Measurements from ENCODE around the gene RNF121.

RNF121 gene

DNA sequence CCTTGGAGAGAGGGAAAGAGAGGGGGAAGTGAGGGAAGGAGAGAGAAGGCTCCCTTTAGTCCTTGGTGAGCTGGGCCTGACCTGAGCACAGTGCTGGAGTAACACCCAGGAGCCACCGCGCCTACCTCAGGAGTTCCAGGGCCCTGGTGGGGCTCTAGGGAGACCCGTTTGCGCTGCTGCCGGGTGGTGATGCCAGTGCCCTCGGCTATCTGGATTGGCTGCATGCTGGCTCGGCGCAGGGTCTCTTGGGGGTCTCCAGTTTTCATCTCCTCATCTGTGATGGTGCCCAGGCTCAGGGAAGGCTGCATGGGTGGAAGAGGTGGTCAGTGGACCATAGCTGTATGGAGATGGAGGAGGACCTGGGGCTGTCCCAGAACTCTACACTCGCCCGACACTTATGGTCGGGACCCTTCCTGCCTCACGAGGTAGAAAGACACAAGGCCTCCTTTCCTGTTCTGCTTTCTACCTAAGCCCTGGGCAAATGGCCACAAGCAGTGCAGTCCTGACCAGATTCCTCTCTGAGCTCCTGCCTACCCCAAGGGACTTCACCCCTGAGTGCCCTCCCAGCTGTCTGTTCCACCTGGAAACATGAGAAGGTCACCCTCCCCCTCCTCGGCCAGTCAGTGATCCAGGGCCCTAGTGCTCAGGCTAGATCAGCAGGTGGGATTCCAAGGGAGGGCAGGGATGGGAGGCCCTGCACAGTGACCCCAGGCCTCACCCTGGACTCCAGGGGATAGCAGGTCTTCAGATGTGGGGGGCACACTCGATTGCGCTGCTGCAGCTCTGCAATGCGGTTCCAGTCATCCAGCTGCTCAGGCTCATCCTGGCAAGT, 75.9 kb downstream of the RNF121 start:
- DNase-seq (ENCODE audit: low read depth in 2 of 2, low spot score in 1 of 2): no peak

DNA sequence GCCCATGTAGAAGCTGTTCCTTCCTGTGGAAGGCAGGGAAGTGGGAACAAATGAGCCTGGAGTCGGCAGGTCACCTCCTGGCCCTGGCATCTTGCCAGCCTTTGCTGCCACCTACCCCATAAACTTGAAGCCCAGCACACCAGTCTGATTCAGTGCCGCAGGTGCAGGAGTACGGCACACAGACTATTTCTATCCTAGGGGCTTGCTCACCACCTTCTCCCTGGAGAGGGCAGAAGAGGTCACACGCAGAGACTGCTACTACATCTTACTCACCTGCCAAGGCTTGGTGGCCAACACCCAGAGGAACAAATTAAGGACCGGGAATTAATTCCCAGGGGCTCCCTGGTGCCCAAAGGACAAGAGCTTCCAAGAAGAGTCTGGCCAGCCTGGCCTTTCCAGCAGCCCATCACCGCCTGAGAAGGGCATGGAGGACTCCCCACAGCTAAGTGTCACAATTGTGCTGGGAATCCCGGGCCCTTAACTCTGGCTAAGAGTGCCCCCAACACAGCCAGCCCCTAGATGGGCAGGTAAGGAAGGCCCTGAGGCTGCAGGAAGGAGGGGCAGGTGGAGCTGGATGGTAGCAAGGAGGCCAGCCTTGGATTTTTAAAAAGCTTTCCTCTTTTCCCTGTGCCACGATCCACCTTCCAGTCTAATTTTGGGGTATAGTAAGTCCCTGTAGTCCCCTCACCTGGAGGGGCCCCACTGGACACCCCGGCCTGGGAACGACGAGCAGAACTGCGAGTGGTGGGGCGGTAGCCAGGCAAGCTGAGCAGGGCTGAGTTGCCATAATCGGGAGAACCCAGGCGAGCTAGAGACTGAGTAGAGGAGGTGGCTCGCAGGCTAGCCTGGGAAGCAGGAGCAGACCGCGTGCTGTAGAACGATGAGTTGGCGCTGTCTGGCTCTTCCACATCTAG, 76.8 kb downstream of the RNF121 start:
- no peak for DNase-seq (ENCODE audit: low read depth in 2 of 2, low spot score in 1 of 2)

DNA sequence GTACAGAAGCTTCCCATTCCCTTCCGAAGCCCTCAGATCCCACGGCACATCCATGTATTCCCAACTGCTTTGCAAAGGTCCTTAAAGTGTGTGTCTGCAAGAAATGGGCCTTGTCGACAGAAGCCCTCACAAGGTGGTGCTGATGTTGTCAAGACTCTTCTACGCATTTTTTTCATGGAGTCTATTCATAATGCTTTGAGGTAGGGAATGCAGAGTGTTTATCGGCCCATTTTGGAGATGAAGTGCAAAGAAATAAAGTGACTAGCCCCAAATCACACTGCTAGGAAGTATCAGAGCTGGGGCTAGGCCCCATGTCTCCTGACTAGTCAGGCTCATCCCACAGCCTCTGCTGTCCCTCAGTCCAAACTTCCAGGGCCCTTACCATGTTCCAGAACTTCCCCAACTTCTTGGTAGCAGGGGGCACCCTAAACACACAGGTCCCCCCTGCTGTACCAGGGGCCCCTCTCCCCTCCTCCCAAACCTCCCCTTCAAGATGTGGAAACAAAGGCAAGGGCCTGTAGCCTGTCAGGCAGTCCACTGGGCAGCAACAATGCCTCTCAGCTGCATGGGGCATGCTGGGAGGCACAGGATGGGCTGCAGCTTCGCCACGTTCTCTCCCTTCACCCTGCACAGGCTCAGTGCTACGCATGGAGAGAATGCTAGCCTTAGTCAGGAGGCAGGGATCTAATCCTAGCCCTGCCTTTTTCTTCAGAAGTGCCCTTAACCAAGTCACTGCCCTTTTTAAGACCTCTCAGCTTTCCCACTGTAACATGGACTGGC, 77.7 kb downstream of the RNF121 start:
- DNase-seq (ENCODE audit: low read depth in 2 of 2, low spot score in 1 of 2): no peak

DNA sequence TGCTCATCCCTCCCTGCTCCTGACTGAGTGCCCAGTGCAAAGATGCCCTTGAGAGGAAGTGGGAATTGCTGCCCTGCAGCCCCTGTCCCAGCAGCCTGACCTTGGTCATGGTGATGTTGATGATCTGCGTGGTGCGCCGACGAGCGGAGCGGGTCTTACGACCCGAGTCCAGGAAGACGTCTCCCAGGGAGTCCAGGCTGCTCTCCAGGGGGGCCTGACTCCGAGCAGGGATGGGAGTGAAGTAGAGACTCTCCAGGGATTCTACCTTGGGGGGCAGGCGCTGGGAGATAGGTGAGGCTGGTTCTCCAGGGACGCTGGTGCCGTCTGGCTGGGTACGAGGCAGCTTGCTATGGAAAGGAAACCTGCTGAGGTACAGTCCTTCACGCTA, 78.2 kb downstream of the RNF121 start:
- DNase-seq (ENCODE audit: low read depth in 2 of 2, low spot score in 1 of 2): no peak

DNA sequence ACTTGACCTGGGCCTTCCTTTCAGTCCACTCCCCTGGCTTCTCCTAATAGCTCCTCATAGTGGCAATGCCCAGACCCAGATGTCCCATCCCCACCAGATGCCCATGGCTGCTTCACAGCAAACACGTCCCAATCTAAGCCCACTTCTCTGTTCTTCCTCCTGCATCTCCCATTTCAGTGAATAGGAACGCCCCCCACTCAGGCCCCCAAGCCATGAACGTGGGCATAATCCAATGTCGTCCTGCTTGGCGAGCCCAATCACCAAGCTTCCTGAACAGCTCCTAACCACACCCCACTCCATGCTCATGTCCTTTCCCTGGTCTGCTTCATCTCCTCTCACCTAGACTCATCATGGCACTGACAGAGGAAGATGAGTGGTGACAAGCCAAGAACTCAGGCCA, 78.7 kb downstream of the RNF121 start:
- no peak for DNase-seq (ENCODE audit: low read depth in 2 of 2, low spot score in 1 of 2)

DNA sequence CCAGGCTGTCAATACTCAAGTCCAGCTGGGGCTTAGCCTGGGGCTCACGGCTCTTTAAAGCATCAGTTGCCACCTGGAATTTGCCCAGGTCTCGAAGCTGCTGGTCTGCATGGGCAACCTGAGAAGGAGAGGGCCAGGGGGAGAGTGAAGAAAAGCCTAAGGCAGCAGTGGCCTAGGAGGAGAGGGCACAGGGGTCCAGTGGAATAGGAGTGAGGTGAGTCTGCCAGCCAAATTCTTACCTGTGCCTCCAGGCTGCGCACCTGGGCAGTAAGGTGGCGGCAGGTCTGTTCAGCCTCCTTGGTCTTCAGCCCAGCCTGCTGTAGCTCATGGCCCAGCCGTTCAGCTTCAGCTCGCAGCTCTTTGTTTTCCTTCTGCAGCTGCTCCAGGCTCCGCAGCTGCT, 79.9 kb downstream of the RNF121 start:
- DNase-seq (ENCODE audit: low read depth in 2 of 2, low spot score in 1 of 2): no peak

DNA sequence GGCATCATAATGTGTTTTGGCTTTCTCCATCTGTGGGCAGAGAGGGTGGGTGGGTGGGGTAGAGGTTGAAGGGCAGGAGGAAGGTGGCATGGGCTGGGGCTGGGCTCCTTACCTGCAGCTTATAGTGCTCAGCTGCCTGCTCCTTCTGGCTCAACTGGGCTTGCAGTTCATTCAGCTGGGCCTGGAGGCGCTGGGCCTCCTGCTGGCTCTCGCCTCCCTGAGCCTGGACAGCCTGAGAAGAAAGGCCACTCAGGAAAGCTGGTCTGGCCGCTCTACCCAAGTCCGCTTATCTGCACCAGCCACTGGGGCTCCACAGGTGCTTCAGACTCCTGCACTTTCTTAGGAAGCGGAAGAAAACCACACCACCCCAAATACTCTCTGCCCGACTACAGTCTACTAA, 80.3 kb downstream of the RNF121 start:
- DNase-seq (ENCODE audit: low read depth in 2 of 2, low spot score in 1 of 2): no peak

DNA sequence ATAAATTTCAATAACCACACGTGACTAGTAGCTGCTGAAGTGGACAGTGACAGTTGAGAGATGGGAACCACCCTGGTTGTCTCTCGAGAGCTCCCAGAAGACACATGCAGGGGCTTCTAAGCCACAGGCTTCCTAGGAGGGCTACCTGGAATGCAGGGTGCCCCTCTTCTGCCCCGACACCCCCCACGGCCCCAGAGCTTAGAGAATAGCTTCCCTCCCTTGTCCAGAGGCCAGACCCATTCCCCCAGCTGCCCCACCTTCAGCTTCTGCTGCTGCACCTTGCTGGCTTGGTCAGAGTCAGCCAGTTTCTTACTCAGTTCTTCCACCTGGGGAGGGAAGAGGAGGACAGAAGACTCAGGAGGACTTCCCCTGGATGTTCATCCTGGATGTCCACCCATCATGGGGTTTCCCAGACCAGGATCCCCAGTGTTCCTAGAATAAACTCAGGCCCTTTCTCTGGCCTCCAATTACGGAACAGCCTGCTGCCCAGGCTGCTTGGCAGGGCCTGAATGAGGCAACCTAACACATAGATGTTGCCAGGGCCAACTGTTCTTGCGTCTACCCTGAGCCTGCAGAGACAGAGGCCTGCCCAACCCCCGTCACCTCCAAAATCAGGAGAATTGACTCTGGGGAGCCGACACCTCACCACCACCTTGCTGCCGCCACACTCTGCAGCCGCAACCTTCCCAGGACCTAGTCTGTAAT, 81.8 kb downstream of the RNF121 start:
- DNase-seq (ENCODE audit: low read depth in 2 of 2, low spot score in 1 of 2): no peak

DNA sequence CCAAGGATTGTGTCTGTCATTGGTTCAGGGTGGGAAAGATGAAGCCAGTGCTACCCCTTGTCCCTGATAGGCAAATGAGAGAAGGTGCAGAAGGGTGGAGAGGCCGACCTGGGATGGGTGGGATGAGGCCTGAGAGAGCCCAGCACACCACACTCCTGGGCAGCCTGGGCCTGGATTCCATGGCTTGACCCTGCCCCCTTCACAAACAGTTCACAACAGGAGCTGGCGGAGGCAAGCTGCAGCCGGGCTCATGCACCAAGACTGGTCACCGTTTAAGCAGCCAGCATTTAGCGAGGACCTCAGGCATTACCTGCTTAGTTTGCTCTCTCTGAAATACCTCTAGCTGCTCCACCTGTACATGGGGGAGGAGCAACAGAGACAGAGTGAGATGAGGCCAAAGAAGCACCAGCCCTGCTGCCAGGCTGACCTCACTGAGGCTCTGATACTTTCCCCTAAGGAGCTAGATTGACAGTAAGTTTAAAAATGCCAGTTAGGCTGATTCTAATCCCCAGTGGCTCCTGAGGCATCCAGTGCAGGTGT, 83.3 kb downstream of the RNF121 start:
- DNase-seq (ENCODE audit: low read depth in 2 of 2, low spot score in 1 of 2): no peak

DNA sequence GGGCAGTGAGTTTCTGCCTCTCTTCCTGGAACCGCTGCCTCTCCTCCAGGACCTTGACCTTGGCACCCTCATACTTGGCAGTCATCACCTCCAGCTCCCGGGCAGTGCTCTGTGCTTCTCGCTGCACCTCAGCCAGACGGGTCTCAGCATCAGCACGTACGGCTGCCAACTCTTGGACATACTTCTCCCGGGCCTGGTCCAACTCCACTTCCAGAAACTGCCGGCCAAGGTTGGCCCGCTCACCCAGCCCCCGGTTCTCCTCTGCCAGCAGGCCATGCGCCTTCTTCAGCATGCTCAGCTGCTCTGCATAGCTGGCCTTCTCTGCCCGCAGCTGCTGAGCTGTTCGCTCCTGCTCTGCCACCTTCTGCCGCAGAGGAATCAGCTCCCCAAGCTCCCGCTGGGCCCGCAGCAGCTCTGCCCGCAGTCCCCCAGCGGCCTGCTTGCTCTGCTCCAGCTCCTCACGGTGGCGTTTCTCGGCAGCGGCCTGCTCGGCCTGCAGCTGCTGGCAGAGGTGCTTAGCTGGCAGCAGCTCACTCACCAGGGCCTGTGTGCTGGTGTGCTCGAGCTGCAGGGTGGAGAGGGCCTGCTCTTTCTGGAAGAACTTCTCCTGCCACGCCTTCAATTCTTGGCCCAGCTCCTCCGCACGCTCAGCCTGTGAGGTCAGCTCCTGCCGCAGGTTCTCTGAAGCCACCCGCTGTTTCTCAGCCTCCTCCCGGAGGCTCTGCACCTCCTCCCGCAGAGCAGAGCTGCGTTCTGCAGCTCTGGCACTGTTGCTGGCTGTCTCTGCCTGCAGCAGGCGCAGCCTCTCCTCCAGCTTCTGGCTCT, 84.3 kb downstream of the RNF121 start:
- DNase-seq (ENCODE audit: low read depth in 2 of 2, low spot score in 1 of 2): no peak

DNA sequence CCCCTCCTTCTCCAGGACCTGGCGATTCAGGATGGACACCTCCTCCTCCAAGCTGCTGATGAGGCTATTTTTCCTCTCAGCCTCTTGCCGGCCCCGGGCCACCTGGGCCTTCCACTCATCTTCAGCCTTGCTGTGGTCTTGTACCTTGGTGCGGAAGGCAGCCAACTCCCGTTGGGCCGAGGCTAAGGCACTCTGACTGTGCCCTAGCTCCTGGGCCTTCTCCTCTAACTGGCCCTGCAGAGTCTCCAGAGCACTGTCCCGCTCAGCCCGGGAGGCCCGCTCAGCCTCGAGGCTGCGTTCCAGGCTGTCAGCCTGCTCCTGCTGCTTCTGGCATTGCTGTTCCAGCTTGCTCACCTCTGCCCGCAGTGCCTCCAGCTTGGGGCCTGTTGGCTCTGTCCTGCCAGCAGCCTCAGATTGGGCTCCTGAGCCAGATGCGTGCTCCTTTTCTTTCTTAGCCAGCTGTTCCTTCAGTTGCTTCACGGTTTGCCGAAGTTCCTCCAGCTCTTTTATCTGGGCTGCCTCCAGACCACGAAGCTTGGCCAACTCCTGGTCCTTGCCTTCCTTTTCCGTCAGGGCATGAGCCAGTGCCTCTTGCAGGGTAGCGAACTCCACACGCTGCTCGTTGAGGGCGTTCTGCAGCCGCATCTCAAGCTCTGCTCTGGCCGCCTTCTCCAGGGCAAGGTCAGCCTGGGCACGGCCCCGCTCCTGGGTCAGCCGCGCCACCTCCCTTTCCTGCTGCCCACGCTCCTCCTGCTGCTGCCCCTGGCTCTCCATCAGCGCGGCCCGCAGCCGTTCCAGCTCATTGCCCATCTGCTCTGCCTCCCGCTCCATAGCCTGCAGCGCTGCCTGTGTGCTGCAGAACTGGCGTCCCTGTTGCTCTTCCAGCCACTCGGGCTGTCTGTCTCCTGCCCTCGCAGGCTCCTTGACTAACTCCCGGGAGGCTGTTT, 85.2 kb downstream of the RNF121 start:
- no peak for DNase-seq (ENCODE audit: low read depth in 2 of 2, low spot score in 1 of 2)

DNA sequence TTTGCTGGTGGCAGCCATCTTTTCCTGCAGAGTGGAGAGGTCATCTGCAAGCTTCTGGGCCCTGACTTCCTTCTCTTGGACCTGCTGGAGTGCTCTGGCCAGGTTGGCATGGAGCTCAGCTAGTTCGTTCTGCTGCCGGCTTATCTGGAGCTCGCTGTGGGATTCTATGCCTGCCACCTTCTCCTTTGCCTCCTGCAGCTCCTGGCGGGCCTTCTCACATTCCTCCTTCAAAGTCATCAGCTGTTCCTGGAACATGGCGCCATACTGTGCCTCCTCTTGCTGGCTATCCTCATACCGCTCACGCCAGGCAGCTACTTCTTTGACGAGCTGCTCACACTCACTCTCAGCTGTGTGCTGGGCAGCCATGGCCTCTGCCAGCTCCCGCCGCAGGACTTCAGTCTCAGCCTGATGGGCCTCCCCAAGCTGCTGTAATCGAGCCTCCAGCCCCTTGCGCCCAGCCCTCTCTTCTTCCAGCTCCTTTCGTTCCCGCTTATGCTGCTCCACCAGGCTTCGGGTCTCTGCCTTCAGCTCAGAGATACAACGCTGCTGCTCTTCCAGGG, 86.0 kb downstream of the RNF121 start:
- DNase-seq (ENCODE audit: low read depth in 2 of 2, low spot score in 1 of 2): no peak

DNA sequence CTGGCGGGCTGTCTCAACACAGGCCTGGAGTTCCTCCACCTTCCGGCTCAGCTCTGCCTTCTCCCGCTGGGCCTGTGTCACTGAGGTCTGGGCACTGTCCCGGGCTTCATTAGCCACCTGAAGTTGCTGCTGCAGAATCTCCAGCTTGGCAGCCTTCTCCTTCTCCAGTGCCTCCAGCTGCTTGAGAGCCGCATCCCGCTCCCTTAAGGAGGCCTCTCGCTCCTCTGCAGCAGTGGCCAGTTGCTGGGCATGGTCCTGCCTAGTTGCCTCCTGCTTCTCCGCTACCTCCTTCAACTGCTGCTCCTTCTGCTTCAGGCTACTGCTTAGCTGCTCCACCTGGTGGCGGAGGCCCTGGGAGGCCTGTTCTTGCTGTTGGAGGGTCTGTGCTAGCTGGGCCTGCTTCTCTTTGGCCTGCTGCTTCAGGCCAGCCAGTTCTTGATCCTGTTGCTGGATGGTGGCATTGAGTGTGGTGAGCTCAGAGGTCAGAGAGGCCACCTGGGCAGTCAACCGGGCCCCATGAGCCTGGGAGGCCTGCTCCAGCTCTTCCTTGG, 86.7 kb downstream of the RNF121 start:
- no peak for DNase-seq (ENCODE audit: low read depth in 2 of 2, low spot score in 1 of 2)

DNA sequence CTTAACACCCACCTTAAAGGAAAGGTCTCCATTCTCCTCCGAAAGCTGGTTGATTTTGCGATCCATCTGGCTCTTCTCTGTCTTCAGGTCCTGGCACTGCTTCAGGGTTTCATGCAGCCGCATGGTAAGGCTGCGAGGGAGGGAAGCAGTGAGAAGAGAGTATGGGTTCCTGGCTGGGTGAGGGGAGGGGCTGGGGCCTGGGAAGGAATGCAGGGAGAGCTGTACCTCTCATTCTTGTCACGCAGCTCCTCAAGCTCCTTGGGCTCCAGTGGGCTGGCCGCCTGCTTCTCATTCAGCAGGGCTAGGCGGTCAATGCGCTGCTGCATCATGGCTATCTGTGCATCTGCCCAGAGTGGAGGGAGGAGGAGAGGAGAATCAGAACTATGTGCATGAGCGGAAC, 89.3 kb downstream of the RNF121 start:
- DNase-seq (ENCODE audit: low read depth in 2 of 2, low spot score in 1 of 2): no peak

DNA sequence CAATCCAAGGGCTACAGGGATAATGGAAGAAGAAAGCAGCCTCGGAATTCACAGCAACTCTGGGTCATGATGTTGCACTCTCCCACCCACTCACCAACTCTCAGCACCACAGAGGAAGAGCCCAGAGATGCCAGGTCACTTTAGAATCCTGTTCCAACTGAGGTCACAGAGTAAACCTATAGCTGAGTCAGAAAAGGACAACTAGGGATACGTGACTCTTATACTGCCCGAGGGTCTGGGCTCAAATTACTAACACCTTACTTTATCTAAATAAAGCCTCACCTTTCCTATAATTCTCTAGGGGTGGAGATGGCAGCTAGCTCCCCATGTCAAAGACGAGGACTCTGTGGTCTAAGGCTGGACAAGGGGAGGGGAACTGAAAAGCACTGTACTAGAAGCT, 94.5 kb downstream of the RNF121 start:
- DNase-seq (ENCODE audit: low read depth in 2 of 2, low spot score in 1 of 2): no peak

DNA sequence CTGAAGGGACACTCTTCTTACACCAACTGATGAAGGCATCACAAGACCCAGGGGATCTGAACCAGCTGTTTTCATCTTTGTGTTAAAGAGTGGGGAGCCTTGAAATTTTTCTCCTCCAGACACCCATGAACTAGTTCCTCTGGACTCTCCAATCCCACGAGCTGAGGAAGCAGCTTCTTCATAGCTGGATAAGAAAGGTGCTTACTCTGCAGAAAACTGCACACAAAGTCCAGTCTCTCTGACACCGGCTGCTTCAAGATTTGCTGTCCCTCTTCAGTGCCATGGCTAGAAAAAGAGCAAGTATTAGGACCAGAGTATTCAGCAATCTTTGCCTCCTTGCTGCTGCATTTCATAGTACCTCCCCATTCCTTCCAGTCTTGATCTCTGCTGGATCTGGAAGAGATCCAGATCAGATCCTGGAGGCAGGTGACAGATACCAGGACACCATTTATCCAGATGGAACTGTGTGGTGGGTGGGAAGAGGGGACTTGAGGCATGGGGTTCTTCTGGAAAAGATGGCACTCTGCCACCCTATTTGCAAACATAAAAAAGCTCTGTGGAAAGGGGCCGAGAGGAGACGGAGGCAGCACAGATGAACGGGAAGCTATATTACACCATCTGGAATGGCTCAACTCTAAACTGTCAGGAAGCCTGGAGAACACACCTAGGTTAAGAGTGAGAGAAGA, 95.4 kb downstream of the RNF121 start:
- DNase-seq (ENCODE audit: low read depth in 2 of 2, low spot score in 1 of 2): no peak

DNA sequence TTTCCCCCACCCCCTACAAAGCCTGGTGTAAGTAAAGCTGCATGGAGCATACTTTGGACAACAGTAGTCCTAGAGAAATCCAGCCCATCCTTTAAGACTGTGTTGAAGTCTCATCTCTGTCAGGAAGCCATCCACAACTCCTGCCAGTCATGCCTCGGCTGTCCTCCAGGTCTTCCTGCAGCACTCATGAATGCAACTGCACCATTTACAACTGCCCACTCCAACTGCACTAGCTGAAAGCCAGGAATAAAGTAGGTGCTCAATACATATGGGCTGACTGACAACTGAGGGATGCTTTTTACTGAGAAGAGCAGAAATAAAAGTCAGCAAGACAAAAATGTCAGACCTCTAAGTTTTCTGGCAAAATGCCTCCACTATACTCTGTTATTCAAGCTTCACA, 97.2 kb downstream of the RNF121 start:
- no peak for DNase-seq (ENCODE audit: low read depth in 2 of 2, low spot score in 1 of 2)
